Common myeloid progenitor, CD34-positive (primary cell): ENCODE measurements around the gene TMEM91.
A peak's percentile ranks its signal among the peaks of the same experiment; 100 is the strongest.
"Not testable (repeated sequence)": the region's sequence is repeated elsewhere in the genome, so short reads cannot be mapped to it uniquely, and the experiment has no call there.

Experiments
- CTCF ChIA-PET: fragments of 350-600 bp; sonication (Branson Sonifier 250); formaldehyde crosslinking; loops from one replicate; lab custom pipeline; 2021; ENCODE audit warnings: antibody characterized with exemption; lab: Charles Lee
- POLR2A ChIA-PET: fragments of 350-600 bp; sonication (Branson Sonifier 250); formaldehyde crosslinking; loops from one replicate; lab custom pipeline; 2021; ENCODE audit warnings: antibody characterized with exemption; lab: Charles Lee
- DNase-seq, 3 donors: peaks; one replicate each; pipeline versions ENCODE4 v3.0.0 to v3.0.0-alpha.2; 2013
- H3K27ac ChIP-seq, 2 experiments: 1 replicate in 1 of 2; 2 replicates in 1 of 2; pipeline ENCODE4 v1.7.0; 2013; ENCODE audit warnings: inconsistent platforms in 2 of 2, low read length in 2 of 2, mild to moderate bottlenecking in 2 of 2, low read depth in 1 of 2, moderate library complexity in 1 of 2; ENCODE audit not compliant: severe bottlenecking in 2 of 2, insufficient read depth in 1 of 2, poor library complexity in 1 of 2
- H3K27me3 ChIP-seq, 5 experiments: replicated peaks in 2 of 5; 1 replicate in 3 of 5; 2 replicates in 2 of 5; pipeline versions ENCODE4 v1.6.1 to v1.7.0; 2013; ENCODE audit warnings: low read length in 4 of 5, mild to moderate bottlenecking in 2 of 5, moderate library complexity in 2 of 5, inconsistent platforms in 1 of 5; ENCODE audit not compliant: insufficient read depth in 5 of 5, control insufficient read depth in 4 of 5
- H3K36me3 ChIP-seq, 4 experiments: 1 replicate in 2 of 4; 2 replicates in 2 of 4; pipeline versions ENCODE4 v1.6.1 to v1.7.0; 2013; ENCODE audit warnings: low read length in 3 of 4, control low read depth in 1 of 4, mild to moderate bottlenecking in 1 of 4; ENCODE audit not compliant: control insufficient read depth in 4 of 4, insufficient read depth in 4 of 4
- H3K4me1 ChIP-seq, 4 experiments: 1 replicate in 3 of 4; 2 replicates in 1 of 4; pipeline versions ENCODE4 v1.6.1 to v1.7.1; 2013; ENCODE audit warnings: low read length in 3 of 4, mild to moderate bottlenecking in 3 of 4, control low read depth in 1 of 4, inconsistent platforms in 1 of 4, moderate library complexity in 1 of 4; ENCODE audit not compliant: control insufficient read depth in 4 of 4, insufficient read depth in 4 of 4; ENCODE audit errors: control extremely low read depth in 1 of 4
- H3K4me3 ChIP-seq, 7 experiments: 1 replicate in 4 of 7; 2 replicates in 3 of 7; pipeline versions ENCODE4 v1.5.1 to v1.7.0; 2013; ENCODE audit warnings: mild to moderate bottlenecking in 7 of 7, low read length in 6 of 7, moderate library complexity in 6 of 7, inconsistent platforms in 2 of 7, low read depth in 2 of 7, control low read depth in 1 of 7; ENCODE audit not compliant: insufficient read depth in 4 of 7, control insufficient read depth in 1 of 7; ENCODE audit errors: extremely low read depth in 1 of 7
- H3K9me3 ChIP-seq, 5 experiments: 1 replicate in 4 of 5; 2 replicates in 1 of 5; pipeline versions ENCODE4 v1.6.1 to v1.7.1; 2013; ENCODE audit warnings: low read length in 4 of 5, mild to moderate bottlenecking in 2 of 5, inconsistent platforms in 1 of 5, low read depth in 1 of 5, moderate library complexity in 1 of 5; ENCODE audit not compliant: control insufficient read depth in 4 of 5, insufficient read depth in 2 of 5; ENCODE audit errors: control extremely low read depth in 1 of 5
- WGBS: methylation state at CpG from one replicate; pipeline ENCODE4 v1.1.5; 2013; ENCODE audit not compliant: insufficient coverage; 5-methylcytosine and 5-hydroxymethylcytosine counted together

The TMEM91 gene

DNA sequence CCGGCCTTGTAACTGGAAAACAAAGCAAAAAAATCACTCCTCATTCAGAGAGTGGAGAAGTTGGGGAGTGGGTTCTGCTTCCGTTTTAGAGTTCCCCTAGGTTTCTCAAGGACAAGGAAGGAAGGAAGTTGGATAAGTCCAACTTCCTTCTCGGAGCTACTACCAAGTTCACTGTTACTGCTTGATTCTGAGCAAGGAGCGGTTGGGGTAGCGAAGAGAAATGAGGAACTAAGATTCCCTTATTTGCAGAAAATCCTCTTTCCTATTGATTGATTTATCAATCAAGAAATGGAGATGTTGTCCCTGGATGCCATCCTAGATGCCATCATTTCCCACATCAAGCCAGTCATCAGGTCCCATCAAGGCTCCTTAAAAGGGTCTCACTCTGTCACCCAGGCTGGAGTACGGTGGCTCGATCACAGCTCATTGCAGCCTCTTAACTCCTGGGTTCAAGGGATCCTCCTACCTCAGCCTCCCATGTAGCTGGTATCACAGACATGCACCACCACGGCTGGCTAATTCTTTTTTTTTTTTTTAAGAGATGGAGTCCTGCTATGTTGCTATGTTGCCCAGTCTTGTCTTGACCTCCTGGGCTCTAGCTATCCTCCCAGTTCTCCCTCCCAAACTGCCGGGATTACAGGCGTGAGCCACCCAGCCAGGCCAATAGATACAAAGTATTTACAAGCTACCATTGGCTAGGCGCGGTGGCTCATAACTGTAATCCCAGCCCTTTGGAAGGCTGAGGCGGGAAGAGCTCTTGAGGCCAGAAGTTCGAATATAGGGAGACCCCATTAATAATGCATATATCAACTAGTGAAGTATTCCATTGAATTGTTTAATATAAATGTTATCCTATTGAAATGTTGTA lies 11.6 kb upstream of the TMEM91 start:
- H3K4me3 ChIP-seq, result peak overlapping the region; percentile 68 to 93 (median 88)
- peaks cover 8 to 58% (median 46%) of the 10 kb centered on the region in 4 experiments for H3K4me1 ChIP-seq
- H3K27me3 ChIP-seq, result no peaks in the 10 kb centered on the region
- WGBS, result 67% methylated on average over 3 of the region's 14 CpGs
- H3K36me3 ChIP-seq, result peaks cover 0 to 9% (median 4%) of the 10 kb centered on the region in 4 experiments
- no peaks in the 10 kb centered on the region for H3K9me3 ChIP-seq
- CTCF ChIA-PET, result interaction anchor here (1.0 to 5.9 kb wide), 7 partner anchors 8 to 229 kb away, joined by 3 to 56 read pairs (median 4); partner anchors contain the start of genes TGFB1 and TMEM91
- peak in 2 of 3 donors; percentile 71 to 80 for DNase-seq
- POLR2A ChIA-PET, result interaction anchor here (0.8 to 2.2 kb wide), 2 partner anchors 11 to 43 kb away, joined by 6 to 31 read pairs; partner anchors contain the start of gene TGFB1
- peak overlapping the region; percentile 100 for H3K27ac ChIP-seq

- ChIA-PET POLR2A (no interaction called here), CTCF (interaction anchor here (0.7 to 5.9 kb wide), 6 partner anchors 11 to 446 kb away, joined by 3 to 56 read pairs (median 4); partner anchors contain the start of genes TGFB1 and TMEM91)
- Histone ChIP-seq H3K9me3 (no peaks in the 10 kb centered on the region), H3K4me1 (peaks cover 8 to 58% (median 46%) of the 10 kb centered on the region in 4 experiments), H3K27me3 (no peaks in the 10 kb centered on the region), H3K36me3 (peaks cover 0 to 2% (median under 1%) of the 10 kb centered on the region in 4 experiments), H3K27ac (peak overlapping the region in 1 of 2 experiments; percentile 88), H3K4me3 (no peak overlapping the region)
- 100% methylated on average over 1 of the region's 1 CpG for WGBS
- peak; percentile 34 to 63 (median 54) for DNase-seq
Measured at GRCh38 chr19:41366089-41366488, 10.2 kb upstream of the TMEM91 start.

DNA sequence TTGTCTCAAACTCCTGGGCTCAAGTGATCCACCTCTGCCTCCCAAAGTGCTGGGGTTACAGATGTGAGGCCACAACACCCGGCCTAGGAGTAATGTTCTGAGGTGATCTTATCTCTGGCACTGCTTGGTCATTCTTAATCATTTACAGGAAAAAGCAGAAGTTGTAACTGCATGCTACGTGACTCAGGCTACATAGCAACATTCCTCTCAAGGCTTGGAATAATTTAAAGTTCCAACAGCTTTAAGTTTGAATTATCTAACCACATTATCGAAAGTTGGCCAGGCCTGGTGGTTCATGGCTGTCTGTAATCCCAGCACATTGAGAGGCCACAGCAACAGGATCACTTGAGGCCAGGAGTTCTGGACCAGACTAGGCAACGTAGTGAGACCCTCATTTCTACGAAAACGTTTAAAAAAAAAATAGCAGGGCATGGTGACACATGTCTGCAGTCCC lies 8.5 kb upstream of the TMEM91 start:
- H3K27ac ChIP-seq, result peak overlapping the region; percentile 61 to 88
- ChIA-PET POLR2A (interaction anchor here (0.9 to 1.6 kb wide), 2 partner anchors 14 to 16 kb away, joined by 3 to 5 read pairs; partner anchors contain the start of gene TGFB1), CTCF (interaction anchor here (0.6 to 5.9 kb wide), 5 partner anchors 10 to 39 kb away, joined by 3 to 56 read pairs (median 5); partner anchors contain the start of genes TGFB1 and TMEM91)
- peak overlapping the region in 3 of 7 experiments; percentile 13 to 47 (median 44) for H3K4me3 ChIP-seq
- DNase-seq, result peak; percentile 81 to 93 (median 89)
- no peaks in the 10 kb centered on the region for H3K9me3 ChIP-seq
- peaks cover 8 to 54% (median 46%) of the 10 kb centered on the region in 4 experiments for H3K4me1 ChIP-seq
- peaks cover 0 to under 1% (median 0%) of the 10 kb centered on the region in 4 experiments for H3K36me3 ChIP-seq
- 2% methylated on average over 6 of the region's 6 CpGs for WGBS
- no peaks in the 10 kb centered on the region for H3K27me3 ChIP-seq

- no peak for DNase-seq
- peaks cover 0 to 41% (median 34%) of the 10 kb centered on the region in 4 experiments for H3K4me1 ChIP-seq
- peaks cover 0 to 3% (median 0%) of the 10 kb centered on the region in 4 experiments for H3K36me3 ChIP-seq
- no CpG with 5 or more reads among the region's 2 CpGs for WGBS
- POLR2A ChIA-PET, result no interaction called here
- no peak overlapping the region for H3K4me3 ChIP-seq
- H3K27ac ChIP-seq, result no peak overlapping the region
- CTCF ChIA-PET, result interaction anchor here (5.9 kb wide), 1 partner anchor 8 kb away, joined by 38 read pairs; the partner anchor contains the start of gene TMEM91
- no peaks in the 10 kb centered on the region for H3K27me3 ChIP-seq
- no peaks in the 10 kb centered on the region for H3K9me3 ChIP-seq
Measured at GRCh38 chr19:41369769-41370168, 6.6 kb upstream of the TMEM91 start.

DNA sequence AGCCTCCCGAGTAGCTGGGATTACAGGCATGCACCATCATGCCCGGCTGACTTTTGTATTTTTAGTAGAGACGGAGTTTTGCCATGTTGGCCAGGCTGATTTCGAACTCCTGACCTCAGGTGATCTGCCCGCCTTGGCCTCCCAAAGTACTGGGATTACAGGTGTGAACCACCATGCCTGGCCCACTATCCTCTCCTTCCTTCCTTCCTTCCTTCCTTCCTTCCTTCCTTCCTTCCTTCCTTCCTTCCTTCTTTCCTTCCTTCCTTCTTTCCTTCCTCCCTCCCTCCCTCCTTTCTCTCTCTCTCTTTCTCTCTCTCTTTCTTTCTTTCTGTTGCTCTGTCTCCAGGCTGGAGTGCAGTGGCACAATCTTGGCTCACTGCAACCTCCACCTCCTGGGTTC lies 5.2 kb upstream of the TMEM91 start:
- DNase-seq, H3K27ac ChIP-seq, H3K36me3 ChIP-seq, POLR2A ChIA-PET, H3K4me3 ChIP-seq, H3K27me3 ChIP-seq, H3K9me3 ChIP-seq: not testable (repeated sequence)
- H3K4me1 ChIP-seq, result peaks cover 2 to 40% (median 32%) of the 10 kb centered on the region in 4 experiments
- WGBS, result 96% methylated on average over 5 of the region's 5 CpGs
- CTCF ChIA-PET, result interaction anchor here (0.7 to 1.6 kb wide), 3 partner anchors 11 to 293 kb away, joined by 3 to 4 read pairs (median 3); no protein-coding TSS in a partner anchor

GRCh38 chr19:41371541-41371940 lies 4.8 kb upstream of the TMEM91 start:
- Histone ChIP-seq H3K9me3 (no peaks in the 10 kb centered on the region), H3K4me3 (no peak overlapping the region), H3K36me3 (peaks cover 0 to 3% (median 0%) of the 10 kb centered on the region in 4 experiments), H3K27ac (no peak overlapping the region), H3K27me3 (no peaks in the 10 kb centered on the region), H3K4me1 (peaks cover 3 to 40% (median 30%) of the 10 kb centered on the region in 4 experiments)
- POLR2A ChIA-PET, result no interaction called here
- DNase-seq, result no peak
- WGBS, result 96% methylated on average over 8 of the region's 8 CpGs
- CTCF ChIA-PET, result interaction anchor here (0.7 to 2.1 kb wide), 5 partner anchors 8 to 293 kb away, joined by 3 to 6 read pairs (median 3); partner anchors contain the start of gene B9D2
